GM23248 (cell line): ENCODE results near the gene STAB2.

Experiments used
- EZH2 ChIP-seq: fragments of 200-600 bp; sonication (generic); IDR thresholded peaks from 2 replicates; pipeline ENCODE4 v1.6.1; 2018; ENCODE audit warnings: antibody characterized with exemption, mild to moderate bottlenecking; ENCODE audit not compliant: insufficient read depth, poor library complexity, severe bottlenecking
- EZH2phosphoT487 ChIP-seq: fragments of 200-600 bp; sonication (generic); IDR thresholded peaks from 2 replicates; pipeline ENCODE4 v1.6.1; 2018; ENCODE audit warnings: antibody characterized with exemption, moderate library complexity, mild to moderate bottlenecking, low read depth; ENCODE audit not compliant: insufficient read depth

GRCh38 chr12:103791350-103791920 lies 204.4 kb downstream of the STAB2 start:
- TF ChIP-seq EZH2phosphoT487 = no peak
- no peak for TF ChIP-seq EZH2
